OCI-LY3 (cell line): Measurements from ENCODE around the gene ASCL4.

Experiments
- H2AFZ ChIP-seq: fragments of 200-600, 300-600 bp; shearing (Covaris generic); 2 replicates; pipeline ENCODE4 v1.6.0; 2014; ENCODE audit warnings: antibody characterized with exemption, low read depth, low read length
- H3K27ac ChIP-seq: fragments of 200-600, 300-600 bp; sonication (generic); 2 replicates; pipeline ENCODE4 v1.5.1; 2014; ENCODE audit warnings: mild to moderate bottlenecking, low read length, moderate library complexity, mixed read lengths
- H3K27me3 ChIP-seq: fragments of 200-600, 300-600 bp; sonication (generic); 2 replicates; pipeline ENCODE4 v1.6.1; 2014; ENCODE audit warnings: low read depth, low read length, mixed read lengths
- H3K36me3 ChIP-seq: fragments of 200-600, 300-600 bp; sonication (generic); replicated peaks from 2 replicates; pipeline ENCODE3; 2014; ENCODE audit warnings: low read depth, low read length, mixed read lengths
- H3K4me1 ChIP-seq: fragments of 300-600, 200-600 bp; sonication (generic); 2 replicates; pipeline ENCODE4 v1.6.1; 2014; ENCODE audit warnings: low read length, mixed read lengths
- H3K4me2 ChIP-seq: fragments of 200-600, 300-600 bp; sonication (generic); 2 replicates; pipeline ENCODE4 v1.6.1; 2014; ENCODE audit warnings: low read length, mixed read lengths
- H3K4me3 ChIP-seq: fragments of 300-600, 200-600 bp; sonication (generic); 2 replicates; pipeline ENCODE4 v1.5.1; 2014; ENCODE audit warnings: antibody characterized with exemption, mild to moderate bottlenecking, low read length, moderate library complexity
- H3K79me2 ChIP-seq: fragments of 300-600, 200-600 bp; shearing (Covaris generic); 2 replicates; pipeline ENCODE4 v1.6.1; 2014; ENCODE audit warnings: mild to moderate bottlenecking, low read length, mixed read lengths
- H3K9ac ChIP-seq: fragments of 300-600, 200-600 bp; shearing (Covaris generic); 2 replicates; pipeline ENCODE4 v1.6.0; 2014; ENCODE audit warnings: mild to moderate bottlenecking, low read length, moderate library complexity
- H3K9me3 ChIP-seq: fragments of 200-600, 300-600 bp; shearing (Covaris generic); 2 replicates; pipeline ENCODE4 v1.6.1; 2014; ENCODE audit warnings: low read length, mixed read lengths; ENCODE audit not compliant: insufficient read depth
- H4K20me1 ChIP-seq: fragments of 200-600, 300-600 bp; sonication (generic); 2 replicates; pipeline ENCODE4 v1.6.1; 2016; ENCODE audit warnings: low read length, mixed read lengths; ENCODE audit not compliant: insufficient read depth
- CTCF ChIP-seq: fragments of 200-600, 300-600 bp; sonication (generic); IDR thresholded peaks from 2 replicates; pipeline ENCODE4 v1.5.1; 2014; ENCODE audit warnings: antibody characterized with exemption, low read length, low read depth
- EZH2phosphoT487 ChIP-seq: fragments of 200-600 bp; shearing (Covaris generic); IDR thresholded peaks from 2 replicates; pipeline ENCODE4 v1.6.1; 2018; ENCODE audit warnings: antibody characterized with exemption, mixed run types, low read depth

ASCL4 gene

GRCh38 chr12:107765316-107765715 is 9.2 kb upstream of the ASCL4 start:
- Histone ChIP-seq H3K27ac (no peak overlapping the region), H3K4me3 (no peak overlapping the region), H3K79me2 (peaks cover 3% of the 10 kb centered on the region), H3K27me3 (peaks cover 8% of the 10 kb centered on the region), H3K9ac (no peak overlapping the region), H3K4me2 (no peak overlapping the region), H3K36me3 (no peaks in the 10 kb centered on the region), H3K9me3 (no peaks in the 10 kb centered on the region), H3K4me1 (peaks cover 6% of the 10 kb centered on the region), H4K20me1 (no peaks in the 10 kb centered on the region), H2AFZ (no peak overlapping the region)
- TF ChIP-seq CTCF (no peak), EZH2phosphoT487 (no peak)

- Histone ChIP-seq H4K20me1 (no peaks in the 10 kb centered on the region), H3K36me3 (no peaks in the 10 kb centered on the region), H3K4me3 (no peak overlapping the region), H3K4me2 (no peak overlapping the region), H3K79me2 (no peaks in the 10 kb centered on the region), H3K9ac (no peak overlapping the region), H3K27me3 (peaks cover 9% of the 10 kb centered on the region), H3K4me1 (no peaks in the 10 kb centered on the region), H2AFZ (no peak overlapping the region), H3K27ac (no peak overlapping the region), H3K9me3 (no peaks in the 10 kb centered on the region)
- TF ChIP-seq EZH2phosphoT487 = no peak
- no peak for TF ChIP-seq CTCF
These were observed 7.0 kb upstream of the ASCL4 start for GRCh38 chr12:107767466-107767865.

- Histone ChIP-seq H2AFZ (no peak overlapping the region), H3K9me3 (no peaks in the 10 kb centered on the region), H3K4me3 (no peak overlapping the region), H3K27me3 (peaks cover 63% of the 10 kb centered on the region), H4K20me1 (no peaks in the 10 kb centered on the region), H3K79me2 (no peaks in the 10 kb centered on the region), H3K27ac (no peak overlapping the region), H3K4me1 (peaks cover 21% of the 10 kb centered on the region), H3K36me3 (no peaks in the 10 kb centered on the region), H3K4me2 (no peak overlapping the region), H3K9ac (no peak overlapping the region)
- TF ChIP-seq EZH2phosphoT487 (no peak), CTCF (no peak)
These were observed 703 bp downstream of the ASCL4 start for GRCh38 chr12:107775093-107775721.

- TF ChIP-seq EZH2phosphoT487 (no peak), CTCF (no peak)
- Histone ChIP-seq H3K4me3 (no peak overlapping the region), H3K9me3 (no peaks in the 10 kb centered on the region), H3K27ac (no peak overlapping the region), H2AFZ (no peak overlapping the region), H3K36me3 (no peaks in the 10 kb centered on the region), H4K20me1 (no peaks in the 10 kb centered on the region), H3K27me3 (peaks cover 58% of the 10 kb centered on the region), H3K4me1 (peaks cover 27% of the 10 kb centered on the region), H3K9ac (no peak overlapping the region), H3K79me2 (no peaks in the 10 kb centered on the region), H3K4me2 (no peak overlapping the region)
These were observed 1.7 kb downstream of the ASCL4 start for GRCh38 chr12:107776171-107776570.
